ENCODE measurements around the gene TIGAR. TPM values are rescaled to one million over a fixed set of nuclear protein-coding genes. Genes with fewer than 3 reads are reported as not detected.
A peak's percentile ranks its signal among the peaks of the same experiment; 100 is the strongest.

The TIGAR gene
- total RNA-seq, 1 donor from 2014 or later = 17.2 TPM

DNA sequence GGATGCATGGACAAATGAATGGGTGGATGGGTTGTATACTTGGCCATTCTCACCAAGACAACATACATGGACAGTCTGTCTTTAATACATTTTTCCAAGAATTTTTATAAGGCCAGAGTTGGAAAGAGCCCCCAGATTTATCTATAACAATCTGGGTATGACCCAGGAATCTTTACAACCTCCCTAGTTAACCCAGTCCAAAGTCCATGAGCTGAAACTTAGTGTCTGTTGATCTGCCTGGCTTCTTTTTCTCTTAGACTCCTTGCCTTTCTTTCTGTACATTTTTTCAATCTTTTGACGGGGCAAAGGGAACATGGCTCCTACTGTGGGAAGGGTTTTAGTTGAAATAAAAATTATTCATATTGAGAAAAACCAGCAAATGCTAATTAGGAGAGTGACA, 57.8 kb downstream of the TIGAR start:
- TF ChIP-seq, protein P1, sequence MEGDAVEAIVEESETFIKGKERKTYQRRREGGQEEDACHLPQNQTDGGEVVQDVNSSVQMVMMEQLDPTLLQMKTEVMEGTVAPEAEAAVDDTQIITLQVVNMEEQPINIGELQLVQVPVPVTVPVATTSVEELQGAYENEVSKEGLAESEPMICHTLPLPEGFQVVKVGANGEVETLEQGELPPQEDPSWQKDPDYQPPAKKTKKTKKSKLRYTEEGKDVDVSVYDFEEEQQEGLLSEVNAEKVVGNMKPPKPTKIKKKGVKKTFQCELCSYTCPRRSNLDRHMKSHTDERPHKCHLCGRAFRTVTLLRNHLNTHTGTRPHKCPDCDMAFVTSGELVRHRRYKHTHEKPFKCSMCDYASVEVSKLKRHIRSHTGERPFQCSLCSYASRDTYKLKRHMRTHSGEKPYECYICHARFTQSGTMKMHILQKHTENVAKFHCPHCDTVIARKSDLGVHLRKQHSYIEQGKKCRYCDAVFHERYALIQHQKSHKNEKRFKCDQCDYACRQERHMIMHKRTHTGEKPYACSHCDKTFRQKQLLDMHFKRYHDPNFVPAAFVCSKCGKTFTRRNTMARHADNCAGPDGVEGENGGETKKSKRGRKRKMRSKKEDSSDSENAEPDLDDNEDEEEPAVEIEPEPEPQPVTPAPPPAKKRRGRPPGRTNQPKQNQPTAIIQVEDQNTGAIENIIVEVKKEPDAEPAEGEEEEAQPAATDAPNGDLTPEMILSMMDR (conservative IDR thresholded peaks at IDR 0.05) = no peak
- peaks cover 35% of the 10 kb centered on the region for H3K27me3 Mint-ChIP-seq
- no peaks in the 10 kb centered on the region for H3K36me3 Mint-ChIP-seq
- no peak overlapping the region for H3K4me3 Mint-ChIP-seq
- no peak for DNase-seq (ENCODE audit: extremely low spot score, unreplicated experiment)
- no peaks in the 10 kb centered on the region for H3K9me3 Mint-ChIP-seq
- H3K4me1 Mint-ChIP-seq (ENCODE audit: unreplicated experiment) = peaks cover 4% of the 10 kb centered on the region
- no peak overlapping the region for H3K27ac Mint-ChIP-seq

DNA sequence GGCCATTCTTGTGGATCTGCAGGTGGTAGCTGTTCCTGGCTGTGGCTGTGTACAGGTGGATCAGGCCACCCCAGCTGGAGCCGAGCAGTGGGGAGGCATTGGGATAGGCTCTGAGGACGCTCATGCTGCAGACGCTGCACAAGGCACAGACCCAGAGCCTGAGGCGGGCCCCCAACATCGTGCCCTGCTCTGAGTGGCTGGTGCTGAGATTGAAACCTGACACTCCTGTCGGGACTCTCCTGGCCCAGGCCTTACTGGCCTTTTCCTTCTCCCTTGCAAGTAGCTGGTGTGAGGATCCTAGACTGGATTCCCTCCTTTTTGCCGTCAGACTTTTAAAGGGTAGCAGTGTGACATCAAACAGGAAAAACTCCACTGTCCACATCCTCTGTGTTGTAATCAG, 58.4 kb downstream of the TIGAR start, which contains the start of gene FGF23:
TSS of gene FGF23 (minus strand) at position 308 of the 400 bp plus-strand sequence. CDS start at position 178, 130 bp downstream.
- peaks cover 4% of the 10 kb centered on the region for H3K4me1 Mint-ChIP-seq (ENCODE audit: unreplicated experiment)
- H3K9me3 Mint-ChIP-seq = no peaks in the 10 kb centered on the region
- H3K4me3 Mint-ChIP-seq = no peak within 1 kb of the TSS
- H3K27ac Mint-ChIP-seq = no peak within 1 kb of the TSS
- no peak for DNase-seq (ENCODE audit: extremely low spot score, unreplicated experiment)
- TF ChIP-seq, protein P1 (conservative IDR thresholded peaks at IDR 0.05) = no peak
- H3K36me3 Mint-ChIP-seq = no peaks in the 10 kb centered on the region
- H3K27me3 Mint-ChIP-seq = peaks cover 31% of the 10 kb centered on the region

DNA sequence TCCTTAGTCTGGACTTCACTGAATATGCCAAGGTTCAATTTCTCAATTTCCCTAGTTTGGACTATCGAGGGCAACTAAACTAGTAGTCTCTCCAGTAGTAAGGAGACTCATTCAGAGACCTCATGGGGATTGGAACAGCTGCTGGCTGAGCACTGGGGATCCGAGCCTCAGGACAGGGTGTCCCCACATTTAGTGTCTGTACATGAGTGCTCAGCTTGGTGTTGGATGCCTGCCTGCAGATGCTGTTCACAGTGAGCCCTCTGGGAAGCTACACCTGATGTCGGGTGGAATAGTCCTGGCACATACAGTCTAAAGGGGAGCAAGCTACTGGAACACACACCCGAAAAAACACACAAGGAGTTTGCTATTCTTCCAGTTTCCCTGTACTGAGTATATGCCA, 59.3 kb downstream of the TIGAR start:
- H3K4me1 Mint-ChIP-seq (ENCODE audit: unreplicated experiment) = peaks cover 4% of the 10 kb centered on the region
- no peak overlapping the region for H3K4me3 Mint-ChIP-seq
- TF ChIP-seq, protein P1 (conservative IDR thresholded peaks at IDR 0.05) = no peak
- no peak overlapping the region for H3K27ac Mint-ChIP-seq
- no peak for DNase-seq (ENCODE audit: extremely low spot score, unreplicated experiment)
- no peaks in the 10 kb centered on the region for H3K36me3 Mint-ChIP-seq
- peaks cover 25% of the 10 kb centered on the region for H3K27me3 Mint-ChIP-seq
- H3K9me3 Mint-ChIP-seq = no peaks in the 10 kb centered on the region

DNA sequence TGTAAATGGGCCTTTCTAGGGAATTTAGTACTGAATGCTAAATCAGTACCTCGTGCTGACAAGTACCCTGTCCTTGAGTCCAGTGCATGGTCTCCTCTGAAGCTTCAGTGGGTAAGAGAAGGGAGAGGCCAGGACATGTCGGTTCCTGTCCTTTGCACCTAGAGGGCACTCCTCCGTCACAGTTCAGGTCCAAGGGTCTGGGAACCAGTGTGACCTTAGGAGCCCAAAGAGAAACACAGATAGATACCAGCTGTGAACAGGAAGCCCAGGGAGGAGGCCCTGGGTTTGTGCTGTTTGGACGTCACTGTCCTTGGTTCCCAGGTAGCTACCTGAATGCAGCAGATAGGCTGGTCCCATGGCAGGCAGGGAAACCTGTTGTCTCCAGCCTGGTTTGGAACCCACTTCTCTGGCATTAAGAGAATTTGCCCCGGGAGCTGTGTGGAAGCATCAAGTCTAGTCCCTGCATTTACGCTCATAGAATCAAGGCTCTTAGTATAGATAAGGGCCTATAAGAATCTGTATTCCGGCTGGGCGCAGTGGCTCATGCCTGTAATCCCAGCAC, 62.4 kb downstream of the TIGAR start:
- H3K27me3 Mint-ChIP-seq = peaks cover 24% of the 10 kb centered on the region
- no peaks in the 10 kb centered on the region for H3K9me3 Mint-ChIP-seq
- TF ChIP-seq, protein P1 (conservative IDR thresholded peaks at IDR 0.05) = peak; percentile 44
- DNase-seq (ENCODE audit: extremely low spot score, unreplicated experiment) = no peak
- no peaks in the 10 kb centered on the region for H3K36me3 Mint-ChIP-seq
- H3K4me1 Mint-ChIP-seq (ENCODE audit: unreplicated experiment) = peaks cover 4% of the 10 kb centered on the region
- no peak overlapping the region for H3K4me3 Mint-ChIP-seq
- no peak overlapping the region for H3K27ac Mint-ChIP-seq

DNA sequence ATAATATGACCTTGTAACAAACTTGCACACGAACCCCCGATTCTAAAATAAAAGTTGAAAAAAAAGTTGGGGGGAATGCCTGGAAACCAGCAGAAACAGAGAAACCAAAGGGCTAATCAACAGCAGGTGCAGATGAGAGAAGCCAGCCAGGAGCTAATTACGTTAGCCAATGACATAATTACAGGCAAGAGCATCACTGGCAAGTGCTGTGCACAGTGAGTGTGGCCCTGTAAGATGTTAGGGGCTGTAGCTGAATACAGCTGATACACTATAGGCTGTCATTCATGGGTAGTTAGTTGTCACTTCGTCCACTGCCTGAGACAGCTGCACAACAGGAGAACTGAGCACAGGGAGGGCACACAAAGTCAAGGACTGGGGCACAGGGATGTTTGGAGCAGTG, 65.8 kb downstream of the TIGAR start:
- Mint-ChIP-seq H3K27ac (no peak overlapping the region), H3K36me3 (no peaks in the 10 kb centered on the region), H3K4me3 (no peak overlapping the region), H3K9me3 (no peaks in the 10 kb centered on the region), H3K4me1 (ENCODE audit: unreplicated experiment) (no peaks in the 10 kb centered on the region), H3K27me3 (peaks cover 21% of the 10 kb centered on the region)
- TF ChIP-seq, protein P1 (conservative IDR thresholded peaks at IDR 0.05) = no peak
- no peak for DNase-seq (ENCODE audit: extremely low spot score, unreplicated experiment)
